Measurements from ENCODE around the gene MAB21L3. TPM values are rescaled to one million over a fixed set of nuclear protein-coding genes. Genes with fewer than 3 reads are reported as not detected.

The MAB21L3 gene
- total RNA-seq, 4 donors from 2014 or later: 0.22 to 0.63 TPM; not detected in 2

GRCh38 chr1:116172666-116173065, 61.5 kb downstream of the MAB21L3 start:
- H3K36me3 ChIP-seq: no peaks in the 10 kb centered on the region
- no peak for TF ChIP-seq EP300 (IDR thresholded peaks at IDR 0.05)
- no peak for TF ChIP-seq POLR2A (IDR thresholded peaks at IDR 0.05)
- TF ChIP-seq CTCF (IDR thresholded peaks at IDR 0.05): no peak
- no peak for DNase-seq (ENCODE audit: low spot score in 2 of 2)
- no peaks in the 10 kb centered on the region for H3K9me3 ChIP-seq
- H3K4me1 ChIP-seq: peaks cover 0 to 15% (median 8%) of the 10 kb centered on the region in 4 donors
- no peak overlapping the region for H3K27ac ChIP-seq
- H3K27me3 ChIP-seq: no peaks in the 10 kb centered on the region
- H3K4me3 ChIP-seq: no peak overlapping the region
- 88 to 100% methylated on average over 1 of the region's 1 CpG for WGBS, 2 donors

GRCh38 chr1:116175611-116176010, 64.4 kb downstream of the MAB21L3 start:
- H3K9me3 ChIP-seq: no peaks in the 10 kb centered on the region
- no peaks in the 10 kb centered on the region for H3K27me3 ChIP-seq
- 71 to 77% methylated on average over 3 of the region's 3 CpGs for WGBS, 2 donors
- H3K27ac ChIP-seq: no peak overlapping the region
- no peaks in the 10 kb centered on the region for H3K4me1 ChIP-seq
- no peak for DNase-seq (ENCODE audit: low spot score in 2 of 2)
- H3K36me3 ChIP-seq: no peaks in the 10 kb centered on the region
- H3K4me3 ChIP-seq: no peak overlapping the region
- TF ChIP-seq EP300 (IDR thresholded peaks at IDR 0.05): no peak
- TF ChIP-seq POLR2A (IDR thresholded peaks at IDR 0.05): no peak
- TF ChIP-seq CTCF (IDR thresholded peaks at IDR 0.05): no peak

- no peaks in the 10 kb centered on the region for H3K36me3 ChIP-seq
- H3K4me1 ChIP-seq: no peaks in the 10 kb centered on the region
- no peak for DNase-seq (ENCODE audit: low spot score in 2 of 2)
- 83 to 93% methylated on average over 4 of the region's 4 CpGs for WGBS, 2 donors
- H3K9me3 ChIP-seq: no peaks in the 10 kb centered on the region
- no peaks in the 10 kb centered on the region for H3K27me3 ChIP-seq
- TF ChIP-seq POLR2A (IDR thresholded peaks at IDR 0.05) (no peak), EP300 (IDR thresholded peaks at IDR 0.05) (no peak), CTCF (IDR thresholded peaks at IDR 0.05) (no peak)
- no peak overlapping the region for H3K27ac ChIP-seq
- H3K4me3 ChIP-seq: no peak overlapping the region
Observed at GRCh38 chr1:116176306-116176789, 65.1 kb downstream of the MAB21L3 start.

GRCh38 chr1:116177861-116178260, 66.7 kb downstream of the MAB21L3 start:
- DNase-seq (ENCODE audit: low spot score in 2 of 2): no peak
- no peak overlapping the region for H3K4me3 ChIP-seq
- no peaks in the 10 kb centered on the region for H3K4me1 ChIP-seq
- H3K27me3 ChIP-seq: no peaks in the 10 kb centered on the region
- no peaks in the 10 kb centered on the region for H3K9me3 ChIP-seq
- TF ChIP-seq CTCF (IDR thresholded peaks at IDR 0.05) (no peak), POLR2A (IDR thresholded peaks at IDR 0.05) (no peak), EP300 (IDR thresholded peaks at IDR 0.05) (no peak)
- WGBS, 2 donors: 88 to 93% methylated on average over 3 of the region's 3 CpGs
- H3K36me3 ChIP-seq: no peaks in the 10 kb centered on the region
- no peak overlapping the region for H3K27ac ChIP-seq

GRCh38 chr1:116178837-116179236, 67.6 kb downstream of the MAB21L3 start:
- Histone ChIP-seq H3K27me3 (no peaks in the 10 kb centered on the region), H3K4me1 (no peaks in the 10 kb centered on the region), H3K9me3 (no peaks in the 10 kb centered on the region), H3K27ac (peak overlapping the region in 1 of 4 donors; percentile 7), H3K4me3 (no peak overlapping the region), H3K36me3 (no peaks in the 10 kb centered on the region)
- DNase-seq (ENCODE audit: low spot score in 2 of 2): no peak
- 69 to 71% methylated on average over 1 of the region's 1 CpG for WGBS, 2 donors
- TF ChIP-seq CTCF (IDR thresholded peaks at IDR 0.05): no peak
- TF ChIP-seq POLR2A (IDR thresholded peaks at IDR 0.05): no peak
- TF ChIP-seq EP300 (IDR thresholded peaks at IDR 0.05): no peak

Data from tibial nerve (tissue), 4 donors.